Measurements from ENCODE around the gene IQCK.

DNA sequence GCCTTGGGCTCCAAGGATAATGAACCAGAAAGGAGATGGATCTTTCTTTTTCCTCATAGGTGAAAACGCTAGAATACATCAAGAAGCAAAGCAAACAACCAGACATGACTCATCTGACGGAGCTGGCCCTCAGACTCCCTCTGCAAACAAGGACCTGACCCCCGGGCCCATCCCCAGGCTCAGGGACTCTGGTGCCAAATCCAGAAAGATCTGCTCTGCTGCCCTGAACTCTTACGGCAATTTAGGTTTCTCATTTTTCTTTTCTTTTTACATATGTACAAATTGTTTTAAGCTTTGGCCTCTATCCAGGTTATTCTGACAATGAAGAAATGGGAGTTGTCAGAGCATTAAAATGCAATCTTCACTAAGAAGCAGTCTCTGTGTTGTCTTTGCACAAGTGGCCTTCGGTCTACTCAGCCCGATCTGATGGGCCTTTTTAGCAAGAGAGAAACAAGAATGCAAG is 17.7 kb upstream of the IQCK start:
- no peak for TF ChIP-seq LEF1 (IDR thresholded peaks at IDR 0.05; ENCODE audit: borderline replicate concordance)
- TF ChIP-seq TARDBP (IDR thresholded peaks at IDR 0.05) = no peak
- no peak for TF ChIP-seq ARNT (IDR thresholded peaks at IDR 0.05)
- no peak for TF ChIP-seq SUZ12 (IDR thresholded peaks at IDR 0.05)
- no peak for TF ChIP-seq HDGF (IDR thresholded peaks at IDR 0.05; ENCODE audit: borderline replicate concordance)
- TF ChIP-seq ELF4 (IDR thresholded peaks at IDR 0.05) = no peak
- TF ChIP-seq SP1 (IDR thresholded peaks at IDR 0.05) = no peak
- TF ChIP-seq FOXK2 (IDR thresholded peaks at IDR 0.05) = no peak
- TF ChIP-seq BHLHE40 (IDR thresholded peaks at IDR 0.05; ENCODE audit: borderline replicate concordance) = no peak
- TF ChIP-seq NFRKB (IDR thresholded peaks at IDR 0.05) = no peak
- TF ChIP-seq ZNF384 (IDR thresholded peaks at IDR 0.05) = no peak
- no peak for TF ChIP-seq FOXM1 (IDR thresholded peaks at IDR 0.05; ENCODE audit: borderline replicate concordance)
- no peak for TF ChIP-seq PKNOX1 (IDR thresholded peaks at IDR 0.05)
